Esophagus squamous epithelium (tissue), 4 donors: Measurements from ENCODE around the gene TMEM51.

Experiments
- CTCF ChIP-seq, 6 experiments: fragments of 450-650 bp in 4 of 6; fragments of 200-600 bp in 2 of 6; sonication (generic) in 2 of 6; IDR thresholded peaks; one replicate each; pipeline ENCODE4 v1.5.1; 2016 to 2019; ENCODE audit warnings: antibody characterized with exemption in 6 of 6, mild to moderate bottlenecking in 4 of 6, moderate library complexity in 4 of 6
- POLR2A ChIP-seq, 4 donors: fragments of 450-650 bp; IDR thresholded peaks; one replicate each; pipeline ENCODE4 v1.6.1; 2017; ENCODE audit warnings: antibody characterized with exemption in 4 of 4, mild to moderate bottlenecking in 4 of 4, moderate library complexity in 3 of 4

GRCh38 chr1:15238789-15239188 is 85.2 kb downstream of the TMEM51 start:
- TF ChIP-seq CTCF (IDR thresholded peaks at IDR 0.05) (no peak), POLR2A (IDR thresholded peaks at IDR 0.05) (no peak)
